Activated T-helper 17 cell treated with anti-CD3 and anti-CD28 coated beads, Interleukin-2, amount 50 U/mL, for 72 hours (primary cell): ENCODE data around the gene SERGEF. TPM values are rescaled to one million over a fixed set of nuclear protein-coding genes. Genes with fewer than 3 reads are reported as not detected.

ENCODE experiments used
- ATAC-seq: fragments of 150-1000 bp; cut with Tn5 transposase; replicated peaks from 2 replicates; pipeline ENCODE4 v1.10.0; 2021; ENCODE audit warnings: mild to moderate bottlenecking, moderate library complexity
- H3K27ac Mint-ChIP-seq: one replicate; pipeline ENCODE4 v1.8.0; 2022; ENCODE audit warnings: mixed read lengths
- H3K27me3 Mint-ChIP-seq: one replicate; pipeline ENCODE4 v1.8.0; 2022; ENCODE audit warnings: mixed read lengths
- H3K36me3 Mint-ChIP-seq: one replicate; pipeline ENCODE4 v1.8.0; 2022; ENCODE audit warnings: low read depth, mild to moderate bottlenecking, mixed read lengths
- H3K4me1 Mint-ChIP-seq: one replicate; pipeline ENCODE4 v1.8.0; 2022; ENCODE audit warnings: mixed read lengths
- H3K4me3 Mint-ChIP-seq: one replicate; pipeline ENCODE4 v1.8.0; 2022; ENCODE audit warnings: mild to moderate bottlenecking, mixed read lengths
- H3K9me3 Mint-ChIP-seq: one replicate; pipeline ENCODE4 v1.8.0; 2022; ENCODE audit warnings: mixed read lengths
- total RNA-seq, 2 donors: library from RNA; stranded (reverse); gene quantifications; one replicate each; pipeline ENCODE4 v1.2.3, GENCODE V29; 2022

Gene SERGEF
- total RNA-seq, 2 donors from 2014 or later, result 47.9 to 76.0 TPM

DNA sequence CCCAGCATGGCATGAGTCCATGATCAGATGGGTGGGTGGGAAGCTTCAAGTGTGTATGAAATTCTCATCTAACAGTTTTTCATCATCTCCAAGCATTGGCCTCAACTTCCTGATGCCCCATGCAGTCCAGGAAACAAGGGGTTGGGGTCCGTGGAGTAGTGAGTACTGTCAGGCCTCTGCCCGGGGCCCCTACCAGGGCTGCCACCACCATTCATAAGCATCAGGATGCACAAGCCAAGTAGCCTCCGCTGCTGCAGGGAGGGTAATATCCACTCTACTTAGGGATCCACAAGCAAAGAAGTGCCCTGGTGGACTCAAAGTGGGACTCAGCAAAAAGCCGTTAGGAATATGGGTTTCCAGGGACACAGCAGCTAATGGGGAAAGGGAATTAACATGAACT, 229.0 kb downstream of the SERGEF start:
- Mint-ChIP-seq H3K27ac (no peak overlapping the region), H3K4me1 (peaks cover 4% of the 10 kb centered on the region), H3K9me3 (no peaks in the 10 kb centered on the region), H3K4me3 (no peak overlapping the region), H3K27me3 (no peaks in the 10 kb centered on the region), H3K36me3 (peaks cover 6% of the 10 kb centered on the region)
- ATAC-seq, result no peak

DNA sequence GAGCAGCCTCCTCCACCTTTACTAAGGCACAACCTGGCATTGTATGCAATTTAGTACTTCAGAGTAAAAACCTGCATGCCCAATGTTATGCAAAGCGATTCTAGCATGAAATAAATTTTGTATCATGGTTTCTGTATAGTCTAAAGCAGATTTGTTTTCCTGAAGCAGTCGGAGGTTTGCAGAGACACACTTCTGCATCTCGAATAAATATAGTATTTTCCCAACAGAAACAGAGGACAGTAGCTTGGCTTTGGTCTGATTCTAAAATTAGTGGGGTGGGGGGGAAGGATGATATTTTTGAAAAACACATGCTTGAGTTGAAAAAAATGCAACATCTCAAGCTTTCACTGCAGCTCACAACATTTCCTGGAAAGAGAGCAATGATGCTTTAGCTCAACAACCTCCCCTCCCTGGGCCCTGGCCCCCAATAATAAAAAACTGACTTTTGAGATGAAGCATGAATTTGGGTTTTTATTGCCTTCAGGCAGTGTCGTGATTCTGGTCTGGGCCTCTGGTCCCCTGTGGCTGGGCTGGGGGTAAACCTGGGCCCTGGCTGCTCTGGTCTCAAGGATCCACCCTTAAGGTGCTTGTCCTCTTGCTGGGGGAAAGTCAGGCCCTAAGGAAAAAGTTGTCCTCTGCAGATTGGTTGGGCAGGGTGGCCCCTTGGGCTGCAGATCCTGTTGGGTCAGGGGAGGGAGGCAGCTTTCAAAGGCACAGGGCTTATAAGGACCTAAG, 230.1 kb downstream of the SERGEF start:
- Mint-ChIP-seq H3K9me3 (no peaks in the 10 kb centered on the region), H3K36me3 (no peaks in the 10 kb centered on the region), H3K4me1 (no peaks in the 10 kb centered on the region), H3K4me3 (no peak overlapping the region), H3K27ac (no peak overlapping the region), H3K27me3 (no peaks in the 10 kb centered on the region)
- no peak for ATAC-seq

DNA sequence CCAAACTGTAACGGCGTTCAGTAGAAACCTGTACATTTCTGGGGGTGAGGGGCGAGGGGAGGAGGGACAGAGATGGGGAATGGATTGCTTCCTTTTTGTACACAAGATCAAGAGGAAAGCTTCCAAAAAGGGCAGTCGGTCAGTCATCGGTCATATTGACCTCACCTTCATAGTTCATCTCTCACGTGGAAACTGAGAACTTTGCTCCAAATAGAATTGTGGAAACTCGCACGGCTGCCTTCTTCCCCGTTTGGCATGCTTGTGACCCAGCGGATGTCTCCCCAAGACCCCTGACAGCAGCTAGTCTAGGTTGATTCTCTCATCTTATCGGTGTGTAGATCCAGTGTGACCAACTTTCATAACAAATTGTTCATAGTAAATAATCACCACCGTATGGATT, 230.7 kb downstream of the SERGEF start:
- Mint-ChIP-seq H3K36me3 (no peaks in the 10 kb centered on the region), H3K9me3 (no peaks in the 10 kb centered on the region), H3K27me3 (no peaks in the 10 kb centered on the region), H3K4me1 (no peaks in the 10 kb centered on the region), H3K4me3 (no peak overlapping the region), H3K27ac (no peak overlapping the region)
- no peak for ATAC-seq

DNA sequence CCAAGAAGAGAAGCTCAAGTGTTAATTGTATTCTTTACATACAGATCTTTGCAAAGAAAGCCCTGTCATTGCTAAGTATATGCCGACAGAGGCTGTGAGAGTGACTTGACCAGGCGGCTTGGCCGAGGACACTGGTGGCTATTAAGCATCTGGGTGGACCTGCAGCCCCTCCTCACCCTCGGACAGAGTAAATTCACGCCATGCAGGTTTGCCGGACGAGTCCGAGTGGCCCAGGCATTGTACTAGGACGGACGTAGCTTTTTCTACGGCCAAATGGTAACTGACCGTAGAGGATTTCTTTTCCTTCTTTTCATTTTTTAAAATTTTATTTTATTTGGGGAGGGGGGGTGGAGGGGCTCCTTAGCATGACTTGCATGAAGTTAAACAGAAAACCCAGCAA, 231.2 kb downstream of the SERGEF start:
- Mint-ChIP-seq H3K9me3 (no peaks in the 10 kb centered on the region), H3K27me3 (no peaks in the 10 kb centered on the region), H3K4me3 (no peak overlapping the region), H3K4me1 (no peaks in the 10 kb centered on the region), H3K27ac (no peak overlapping the region), H3K36me3 (no peaks in the 10 kb centered on the region)
- ATAC-seq, result no peak

DNA sequence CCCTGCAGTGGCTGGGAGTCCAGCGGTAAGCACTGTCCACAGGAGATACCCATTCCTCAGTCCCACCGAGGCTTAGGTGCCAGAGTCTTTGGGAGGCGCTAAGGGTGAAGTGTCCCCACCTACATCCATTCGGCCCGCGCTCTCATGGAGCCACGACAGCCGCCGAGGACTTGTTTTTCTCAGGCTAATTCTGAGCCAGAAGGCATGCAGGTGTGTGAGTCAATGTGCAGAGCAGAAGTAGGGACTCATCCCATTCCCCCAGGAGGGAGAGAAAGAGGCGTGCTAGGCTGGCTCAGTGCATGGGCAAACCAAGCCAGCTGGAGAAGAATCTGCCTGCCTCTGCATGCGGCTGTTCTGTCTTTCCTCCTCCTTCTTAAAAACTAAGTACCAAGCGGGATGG, 231.6 kb downstream of the SERGEF start:
- H3K9me3 Mint-ChIP-seq, result no peaks in the 10 kb centered on the region
- H3K36me3 Mint-ChIP-seq, result no peaks in the 10 kb centered on the region
- no peaks in the 10 kb centered on the region for H3K27me3 Mint-ChIP-seq
- no peak overlapping the region for H3K4me3 Mint-ChIP-seq
- H3K27ac Mint-ChIP-seq, result no peak overlapping the region
- no peaks in the 10 kb centered on the region for H3K4me1 Mint-ChIP-seq
- ATAC-seq, result no peak

DNA sequence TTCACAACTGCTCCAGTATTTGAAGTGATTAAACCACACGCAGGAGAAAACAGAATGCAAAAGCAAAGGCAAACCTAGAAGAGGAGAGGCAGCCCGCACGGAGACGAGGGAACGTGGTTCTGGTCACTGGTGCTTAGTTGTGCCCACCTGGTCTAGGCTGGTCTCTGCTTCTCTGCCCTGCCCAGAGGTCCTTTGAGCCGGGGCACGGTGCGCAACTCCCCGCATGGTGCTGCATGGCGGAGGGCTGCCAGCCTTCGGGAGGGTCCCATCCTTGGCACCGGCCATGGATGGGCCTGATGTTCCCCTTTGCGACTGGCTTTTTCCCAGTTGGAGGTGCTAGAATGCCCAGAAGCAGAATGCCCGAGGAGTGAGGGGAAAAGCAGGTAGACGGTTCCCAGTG, 232.2 kb downstream of the SERGEF start:
- Mint-ChIP-seq H3K4me3 (no peak overlapping the region), H3K27me3 (no peaks in the 10 kb centered on the region), H3K9me3 (no peaks in the 10 kb centered on the region), H3K36me3 (no peaks in the 10 kb centered on the region), H3K27ac (no peak overlapping the region), H3K4me1 (no peaks in the 10 kb centered on the region)
- no peak for ATAC-seq

DNA sequence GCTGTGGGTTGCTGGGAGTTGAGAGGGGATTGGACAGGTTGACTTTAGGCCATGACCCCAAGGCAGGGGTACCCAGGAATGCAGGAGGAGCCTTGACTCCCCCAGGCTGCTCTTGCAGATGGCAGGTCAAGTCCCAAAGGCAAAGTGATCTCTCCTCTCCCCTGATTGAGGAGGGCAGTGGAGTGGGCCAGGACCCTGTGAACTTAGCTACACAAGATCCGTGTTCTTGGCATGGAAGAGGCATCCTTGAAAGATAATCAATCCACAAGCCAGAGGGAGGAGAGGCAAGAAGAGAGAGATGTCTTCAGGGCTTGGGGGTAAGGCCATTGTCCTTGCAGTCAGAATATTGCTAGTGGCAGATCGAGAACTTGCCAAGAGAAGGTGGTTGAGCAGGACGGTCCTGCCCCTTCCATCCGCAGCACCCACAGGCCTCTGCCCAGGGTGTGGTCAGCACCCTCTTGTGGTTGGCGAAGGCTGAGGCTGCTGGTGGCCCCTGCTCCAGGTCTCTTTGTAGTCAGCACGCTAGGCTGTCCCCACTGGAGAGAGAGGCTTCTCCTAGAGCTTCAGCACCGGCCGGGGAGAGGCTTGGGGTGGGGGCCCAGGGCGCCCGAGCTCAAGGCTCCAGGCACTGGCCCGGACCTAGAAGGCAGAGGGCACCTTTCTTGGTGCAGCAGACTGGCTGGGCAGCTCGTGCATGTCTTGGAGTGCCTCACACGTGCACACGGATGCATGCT, 232.8 kb downstream of the SERGEF start:
- Mint-ChIP-seq H3K27ac (no peak overlapping the region), H3K27me3 (no peaks in the 10 kb centered on the region), H3K4me3 (no peak overlapping the region), H3K4me1 (no peaks in the 10 kb centered on the region), H3K36me3 (no peaks in the 10 kb centered on the region), H3K9me3 (no peaks in the 10 kb centered on the region)
- ATAC-seq, result no peak

DNA sequence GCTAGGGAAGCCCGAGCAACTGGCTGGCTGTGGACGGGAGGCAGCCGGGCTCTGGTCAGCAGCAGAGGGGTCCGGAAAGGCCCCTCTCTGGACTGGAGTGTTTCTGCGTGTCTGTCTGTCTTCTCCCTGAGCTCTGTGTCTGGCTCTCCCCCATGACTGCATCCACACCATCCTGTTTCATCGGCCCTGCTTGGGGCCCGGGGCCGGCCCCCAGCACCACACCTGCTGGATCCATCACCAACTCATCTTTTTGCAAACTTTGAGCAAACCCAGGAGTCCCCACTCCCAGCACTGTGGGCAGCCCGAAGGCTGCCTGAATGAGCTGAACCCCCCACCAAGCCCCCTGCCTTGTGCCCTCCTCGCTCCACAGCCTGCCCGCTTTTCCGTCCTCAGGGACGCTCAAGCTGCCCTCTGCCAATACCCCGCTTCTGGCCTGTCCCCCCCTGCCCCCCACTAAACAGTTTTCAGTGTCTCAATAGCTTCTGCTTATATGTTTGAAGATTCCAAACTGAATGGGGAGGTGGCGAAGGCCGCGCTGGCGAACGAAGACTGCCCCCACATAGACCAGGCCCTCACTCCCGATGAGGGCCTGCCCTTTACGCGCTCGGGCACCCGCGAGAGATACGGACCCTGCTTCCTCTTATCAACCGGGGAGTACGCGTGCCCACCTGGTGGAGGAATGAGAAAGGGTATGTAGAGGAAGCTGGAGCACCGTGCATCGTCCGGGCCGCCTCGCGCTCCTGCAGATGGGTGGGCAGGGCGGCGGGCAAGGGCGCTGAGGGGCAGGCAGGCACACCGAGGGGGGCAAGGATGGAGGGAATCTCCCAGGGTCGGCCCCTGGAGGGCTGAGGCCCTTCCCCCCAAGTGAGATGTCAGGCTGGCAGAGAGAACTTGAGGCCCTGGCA, 233.6 kb downstream of the SERGEF start:
- Mint-ChIP-seq H3K27me3 (no peaks in the 10 kb centered on the region), H3K4me1 (no peaks in the 10 kb centered on the region), H3K27ac (no peak overlapping the region), H3K9me3 (no peaks in the 10 kb centered on the region), H3K4me3 (no peak overlapping the region), H3K36me3 (no peaks in the 10 kb centered on the region)
- ATAC-seq, result no peak

DNA sequence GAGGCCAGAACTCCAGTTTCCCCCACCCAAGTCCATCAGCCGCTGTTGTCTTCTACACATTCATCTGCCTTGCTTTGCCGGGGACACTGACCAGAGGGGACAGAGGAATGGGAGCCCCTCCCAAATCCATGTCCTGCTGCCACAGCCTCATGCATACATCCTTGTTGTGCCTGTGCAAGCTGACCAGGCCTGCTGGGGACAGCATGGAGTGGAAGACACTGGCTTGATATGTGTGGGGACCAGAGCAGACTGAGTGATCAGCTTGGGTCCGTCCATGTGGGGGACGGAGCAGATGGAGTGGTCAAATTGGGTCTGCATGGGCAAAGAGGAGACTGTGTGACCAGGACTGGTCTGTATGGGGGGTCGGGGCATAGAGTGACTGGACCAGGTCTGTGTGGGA, 234.5 kb downstream of the SERGEF start:
- no peaks in the 10 kb centered on the region for H3K27me3 Mint-ChIP-seq
- no peak for ATAC-seq
- no peaks in the 10 kb centered on the region for H3K36me3 Mint-ChIP-seq
- no peak overlapping the region for H3K27ac Mint-ChIP-seq
- no peak overlapping the region for H3K4me3 Mint-ChIP-seq
- no peaks in the 10 kb centered on the region for H3K9me3 Mint-ChIP-seq
- no peaks in the 10 kb centered on the region for H3K4me1 Mint-ChIP-seq

DNA sequence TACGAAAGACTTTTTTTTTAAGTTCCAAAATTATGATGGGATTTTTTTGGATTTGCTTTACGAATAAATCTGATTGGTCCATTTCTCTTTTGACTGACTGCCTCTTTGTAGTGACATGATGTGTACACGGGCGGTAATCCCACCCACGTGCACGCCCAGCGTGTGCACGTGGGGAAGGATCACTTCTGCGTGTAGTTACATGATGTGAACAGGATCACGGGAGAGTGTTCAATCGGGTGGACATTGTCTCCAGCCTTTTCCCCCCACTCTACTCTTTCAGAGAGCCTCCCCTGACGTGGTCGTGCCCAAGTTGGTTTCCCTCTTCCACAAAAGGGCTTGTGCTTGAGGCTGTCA, 235.1 kb downstream of the SERGEF start:
- no peak for ATAC-seq
- no peaks in the 10 kb centered on the region for H3K27me3 Mint-ChIP-seq
- H3K4me1 Mint-ChIP-seq, result no peaks in the 10 kb centered on the region
- H3K4me3 Mint-ChIP-seq, result no peak overlapping the region
- H3K9me3 Mint-ChIP-seq, result no peaks in the 10 kb centered on the region
- no peaks in the 10 kb centered on the region for H3K36me3 Mint-ChIP-seq
- no peak overlapping the region for H3K27ac Mint-ChIP-seq

DNA sequence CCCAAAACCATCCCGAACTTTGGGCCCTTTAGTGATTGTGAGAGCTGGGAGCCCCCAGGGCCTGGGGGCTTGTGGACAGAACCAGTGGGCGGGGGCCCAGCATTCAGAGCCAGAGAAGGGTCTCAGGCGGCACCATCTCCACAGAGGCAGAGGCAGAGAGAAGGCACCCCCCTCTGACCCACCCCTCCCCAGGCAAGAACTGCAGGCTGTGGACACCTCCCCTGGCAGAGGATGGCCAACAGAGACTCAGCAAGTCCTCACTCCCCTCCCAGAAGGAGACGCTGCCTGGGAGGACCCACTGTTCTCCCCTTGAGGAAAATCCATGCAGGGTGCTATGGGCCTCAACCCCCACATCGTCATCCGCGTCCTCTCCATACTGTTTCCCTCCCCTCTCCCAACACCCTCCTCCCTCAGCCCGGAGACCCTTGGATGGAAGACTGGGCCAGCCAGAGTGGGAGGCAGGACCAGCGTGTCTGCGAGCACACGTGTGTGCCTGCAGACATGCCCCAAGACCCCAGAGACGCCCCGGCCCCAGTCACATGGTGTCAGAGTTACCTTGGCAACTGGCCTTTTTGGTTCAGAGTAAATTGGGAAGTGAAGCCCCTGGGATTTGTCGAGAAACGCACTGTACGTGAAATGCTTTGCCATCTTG, 235.6 kb downstream of the SERGEF start:
- Mint-ChIP-seq H3K27ac (no peak overlapping the region), H3K36me3 (no peaks in the 10 kb centered on the region)

DNA sequence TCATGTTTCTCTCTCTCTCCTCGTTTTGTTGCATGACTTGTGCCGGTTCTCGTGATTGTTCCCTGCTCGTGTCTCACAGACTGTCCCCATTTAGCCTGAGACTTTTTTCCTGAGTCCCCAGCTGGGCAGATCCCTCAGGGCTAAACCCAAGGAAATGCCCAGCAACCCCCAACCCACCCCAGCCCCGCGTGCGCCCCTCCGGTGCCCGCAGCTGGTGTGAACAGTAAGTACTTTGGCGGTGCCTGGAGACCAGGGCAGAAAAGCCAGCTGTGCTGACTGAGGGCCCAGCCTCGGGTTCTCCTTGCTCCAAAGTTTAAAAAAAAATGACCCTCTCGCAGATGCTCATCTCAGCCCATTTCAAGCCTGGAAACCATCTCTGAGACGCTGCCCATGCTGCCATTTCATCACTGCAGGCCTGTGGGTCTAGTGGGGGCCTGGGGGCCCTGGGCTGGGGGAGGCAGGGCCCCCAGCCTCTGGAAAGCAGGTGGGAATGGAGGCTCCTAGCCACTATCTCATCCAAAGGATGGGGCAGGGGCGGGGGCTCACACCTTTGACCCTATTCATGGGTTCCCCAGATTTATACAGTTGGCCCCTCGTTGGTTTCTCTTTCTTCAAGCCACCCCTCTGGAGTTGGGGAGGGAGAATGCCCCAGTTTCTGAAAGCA, 236.5 kb downstream of the SERGEF start:
- no peak overlapping the region for H3K4me3 Mint-ChIP-seq
- H3K36me3 Mint-ChIP-seq, result no peaks in the 10 kb centered on the region
- no peaks in the 10 kb centered on the region for H3K27me3 Mint-ChIP-seq
- no peaks in the 10 kb centered on the region for H3K9me3 Mint-ChIP-seq
- ATAC-seq, result no peak
- no peak overlapping the region for H3K27ac Mint-ChIP-seq
- H3K4me1 Mint-ChIP-seq, result no peaks in the 10 kb centered on the region

More for the DNA sequence above, 235.6 kb downstream of the SERGEF start:
- ATAC-seq, result no peak
- Mint-ChIP-seq H3K9me3 (no peaks in the 10 kb centered on the region), H3K4me1 (no peaks in the 10 kb centered on the region), H3K27me3 (no peaks in the 10 kb centered on the region), H3K4me3 (no peak overlapping the region)

DNA sequence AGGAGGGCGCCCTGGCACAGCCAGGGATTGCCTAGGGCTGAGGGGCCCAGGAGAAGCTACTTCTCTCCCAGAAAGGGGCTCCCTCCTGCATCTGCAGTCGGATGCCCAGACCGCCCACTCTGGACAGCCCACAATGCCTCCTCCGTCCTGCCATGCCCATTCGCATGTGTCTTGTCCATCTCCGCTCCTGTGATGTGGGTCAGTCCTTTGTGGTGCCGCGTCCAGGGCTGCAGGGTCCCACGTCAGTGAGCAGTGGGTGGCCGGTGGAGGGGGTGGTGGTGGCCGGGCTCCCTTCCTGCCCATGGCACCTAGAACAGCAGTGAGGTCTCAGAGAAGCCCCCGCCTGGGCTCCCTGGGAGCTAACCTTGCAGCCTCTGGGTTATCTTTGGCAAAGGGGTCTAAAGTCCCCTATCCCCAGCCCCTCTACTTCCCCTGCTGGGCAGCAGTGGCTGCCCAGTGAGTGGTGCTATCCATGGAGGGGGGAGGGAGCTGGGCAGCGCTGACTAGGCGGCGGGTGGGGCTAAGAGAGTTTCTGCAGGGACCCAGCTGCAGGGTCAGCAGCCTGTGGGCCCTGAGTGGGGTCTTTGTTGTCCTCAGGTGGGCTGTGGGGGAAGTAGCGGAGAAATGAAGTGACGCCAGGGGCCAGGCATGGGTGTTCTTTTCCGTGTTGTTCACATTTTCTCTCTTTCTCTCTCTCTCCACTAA, 237.2 kb downstream of the SERGEF start:
- no peaks in the 10 kb centered on the region for H3K36me3 Mint-ChIP-seq

DNA sequence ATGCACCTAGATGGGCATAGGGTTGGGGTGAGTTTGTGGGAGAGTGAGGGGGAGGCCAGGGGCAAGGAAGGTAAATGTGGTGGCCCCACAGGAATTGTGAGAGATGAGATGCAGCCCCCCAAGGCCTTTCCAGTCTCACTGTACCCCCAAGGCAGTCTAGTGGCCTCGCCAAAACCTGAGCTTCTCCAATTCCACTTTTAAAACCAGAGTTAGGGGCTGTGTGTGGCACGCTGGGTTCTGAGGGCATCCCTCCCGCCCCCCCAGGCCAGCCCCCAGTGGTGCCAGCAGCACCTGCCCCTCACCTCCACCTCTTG, 237.9 kb downstream of the SERGEF start:
- no peaks in the 10 kb centered on the region for H3K27me3 Mint-ChIP-seq
- H3K4me3 Mint-ChIP-seq, result no peak overlapping the region
- no peaks in the 10 kb centered on the region for H3K9me3 Mint-ChIP-seq
- no peak for ATAC-seq
- no peaks in the 10 kb centered on the region for H3K4me1 Mint-ChIP-seq
- H3K27ac Mint-ChIP-seq, result no peak overlapping the region
- H3K36me3 Mint-ChIP-seq, result no peaks in the 10 kb centered on the region

More for the DNA sequence above, 237.2 kb downstream of the SERGEF start:
- ATAC-seq, result no peak
- no peak overlapping the region for H3K27ac Mint-ChIP-seq
- H3K27me3 Mint-ChIP-seq, result no peaks in the 10 kb centered on the region
- H3K9me3 Mint-ChIP-seq, result no peaks in the 10 kb centered on the region
- no peak overlapping the region for H3K4me3 Mint-ChIP-seq
- H3K4me1 Mint-ChIP-seq, result no peaks in the 10 kb centered on the region
